T follicular helper cell (primary cell): ENCODE data around the gene SERINC2.

ENCODE experiments used
- DNase-seq: peaks from one replicate; pipeline ENCODE4 v3.0.0-alpha.2; 2020; ENCODE audit warnings: low read depth
- total RNA-seq, 2 experiments: gene quantifications; one replicate each; lab custom pipeline; 2026; lab: John Stamatoyannopoulos, UW

The SERINC2 gene
- total RNA-seq = 0.30 to 0.35 reads per million in 2 experiments

DNA sequence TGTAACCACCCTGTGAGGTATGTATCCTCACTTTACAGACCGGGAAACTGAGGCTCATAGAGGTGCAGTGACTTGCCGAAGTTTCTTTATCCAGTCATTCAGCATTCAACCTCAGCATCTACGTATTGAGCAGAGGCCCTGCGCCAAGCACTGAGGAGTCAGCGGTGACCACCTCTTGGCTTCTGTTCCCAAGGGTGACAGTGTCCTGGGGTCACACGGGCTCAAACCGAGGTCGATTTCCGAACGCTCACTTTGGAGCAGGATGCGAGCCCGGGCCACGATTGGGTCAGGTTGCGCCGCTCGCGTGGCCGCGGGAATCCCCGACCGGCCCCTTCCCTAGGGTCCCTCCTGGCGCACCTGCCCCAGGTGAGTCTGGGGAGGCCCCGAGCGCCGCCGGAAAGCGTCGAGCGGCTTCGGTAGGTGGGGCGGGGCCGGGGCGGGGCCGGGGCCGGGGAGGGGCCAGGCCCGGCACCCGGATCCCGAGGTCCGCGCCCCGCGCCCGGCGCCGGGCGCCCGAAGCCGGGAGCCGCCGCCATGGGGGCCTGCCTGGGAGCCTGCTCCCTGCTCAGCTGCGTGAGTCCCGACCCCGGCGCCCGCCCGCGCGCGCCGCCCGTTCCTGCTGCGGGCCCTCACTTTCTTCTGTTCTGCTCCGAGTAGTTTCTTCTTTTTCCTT lies at the start of gene SERINC2:
Gene SERINC2, plus strand, starts transcription at position 482 of the 673 bp plus-strand sequence. Its CDS starts 53 bp downstream, at position 535.
- no peak for DNase-seq

DNA sequence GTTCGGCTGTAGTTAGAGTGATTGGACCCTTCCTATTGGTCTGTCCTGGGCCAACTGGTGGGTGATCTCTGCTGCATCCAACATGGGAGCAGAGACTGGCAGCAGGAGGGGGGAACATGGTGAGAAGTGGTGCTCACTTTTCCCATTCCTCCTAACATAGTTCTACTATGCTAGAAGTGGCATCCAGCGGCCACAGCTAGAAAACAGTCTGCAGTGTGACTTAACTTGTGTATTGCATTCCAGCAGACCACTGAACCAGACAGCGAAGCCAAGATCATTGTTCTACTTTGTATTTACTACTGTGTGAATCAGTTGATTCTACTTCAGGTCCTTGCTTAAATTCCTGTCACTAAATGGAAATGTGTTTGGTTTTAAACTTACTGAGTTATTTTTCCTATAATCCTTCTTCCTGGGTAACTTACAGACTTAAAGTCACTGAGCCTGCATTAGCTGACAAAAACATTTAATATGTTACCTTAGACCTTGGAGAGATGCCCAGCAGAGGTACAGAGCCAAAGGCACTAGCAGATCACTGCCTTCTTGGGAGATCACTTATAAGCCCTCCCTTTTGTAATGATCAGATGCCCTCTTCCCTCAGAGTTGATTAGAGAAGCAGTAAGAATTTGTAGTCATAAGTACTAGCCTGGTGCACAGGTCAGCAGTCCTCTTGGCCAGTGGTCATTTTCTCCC lies 48.3 kb upstream of the SERINC2 start:
- DNase-seq = no peak

DNA sequence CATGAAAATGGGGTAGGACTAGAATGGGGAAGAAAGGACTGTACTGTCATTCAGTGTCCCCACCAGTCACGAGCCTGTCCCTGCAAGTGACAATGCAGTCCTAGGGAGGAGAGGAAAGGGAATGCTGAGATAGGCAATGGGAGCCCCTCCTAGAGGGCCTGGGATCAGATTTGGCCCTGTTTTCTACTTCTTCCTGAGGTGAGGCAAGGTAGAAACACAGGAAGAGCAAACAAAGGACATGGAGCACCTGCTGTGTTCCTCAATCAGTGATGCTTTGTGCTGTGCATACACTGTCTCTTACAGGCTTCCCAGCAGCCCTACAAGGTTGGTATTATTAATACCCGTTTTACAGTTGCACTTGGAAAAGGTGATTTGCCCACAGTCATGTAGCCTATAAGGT lies 46.2 kb upstream of the SERINC2 start:
- no peak for DNase-seq

DNA sequence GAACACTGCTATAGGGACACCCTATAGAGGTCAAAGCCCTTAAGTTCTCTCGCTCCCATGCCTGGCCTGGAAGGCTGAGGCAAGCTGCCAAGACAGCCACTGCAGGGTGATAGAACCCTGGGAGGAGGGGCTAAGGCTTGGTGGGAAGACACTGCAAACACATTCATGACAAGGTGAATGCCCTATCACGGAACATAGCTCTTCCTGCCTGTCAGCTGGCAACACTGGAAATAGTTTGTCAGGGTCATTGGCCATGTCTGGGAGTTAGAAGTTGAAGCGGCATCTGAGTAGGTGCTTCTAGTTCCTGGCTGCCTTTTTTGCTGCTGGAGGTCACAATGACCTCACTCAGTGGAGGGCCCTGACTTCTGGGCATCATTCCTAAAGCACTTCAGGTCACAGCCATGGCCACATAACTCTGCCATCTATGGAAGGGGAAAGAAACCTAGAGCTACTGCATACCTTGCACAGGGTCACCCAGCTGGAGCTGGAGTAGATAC lies 44.4 kb upstream of the SERINC2 start:
- no peak for DNase-seq

DNA sequence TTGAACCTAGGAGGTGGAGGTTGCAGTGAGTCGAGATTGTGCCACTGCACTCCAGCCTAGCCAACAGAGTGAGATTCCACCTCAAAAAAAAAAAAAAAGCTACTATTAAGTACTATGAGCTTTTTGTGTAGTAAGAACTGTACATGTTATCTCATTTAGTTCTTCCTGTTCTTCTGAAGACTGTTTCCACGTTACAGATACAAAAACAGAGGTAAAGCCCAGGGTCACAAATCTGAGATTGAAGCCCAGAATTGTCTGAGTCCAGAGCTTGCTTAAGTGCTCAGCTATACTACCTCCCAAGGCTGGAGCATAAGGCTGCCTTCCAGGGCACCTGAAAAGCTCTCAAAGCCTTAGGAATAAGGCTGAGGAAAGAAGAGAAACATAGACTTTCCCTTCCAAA lies 43.0 kb upstream of the SERINC2 start:
- no peak for DNase-seq

DNA sequence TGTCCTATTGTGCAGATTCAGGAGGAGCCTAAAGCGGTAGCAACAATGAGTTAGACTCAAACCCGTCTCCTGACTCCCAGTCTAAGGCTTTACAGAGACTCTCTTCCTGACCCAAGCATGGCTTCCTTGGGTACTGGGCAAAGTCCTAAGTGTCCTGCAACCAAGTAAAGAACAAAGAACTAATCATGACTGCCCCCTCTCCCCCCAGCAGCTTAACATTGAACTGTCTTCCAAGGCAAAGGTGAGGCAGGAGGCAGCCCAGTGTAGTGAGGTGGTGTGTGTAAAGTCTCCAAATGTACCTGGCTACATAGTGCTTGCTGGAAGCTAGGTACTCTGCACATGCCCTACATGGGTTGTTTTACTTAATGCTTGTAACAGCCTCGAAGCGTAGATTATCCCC lies 42.4 kb upstream of the SERINC2 start:
- DNase-seq = no peak

DNA sequence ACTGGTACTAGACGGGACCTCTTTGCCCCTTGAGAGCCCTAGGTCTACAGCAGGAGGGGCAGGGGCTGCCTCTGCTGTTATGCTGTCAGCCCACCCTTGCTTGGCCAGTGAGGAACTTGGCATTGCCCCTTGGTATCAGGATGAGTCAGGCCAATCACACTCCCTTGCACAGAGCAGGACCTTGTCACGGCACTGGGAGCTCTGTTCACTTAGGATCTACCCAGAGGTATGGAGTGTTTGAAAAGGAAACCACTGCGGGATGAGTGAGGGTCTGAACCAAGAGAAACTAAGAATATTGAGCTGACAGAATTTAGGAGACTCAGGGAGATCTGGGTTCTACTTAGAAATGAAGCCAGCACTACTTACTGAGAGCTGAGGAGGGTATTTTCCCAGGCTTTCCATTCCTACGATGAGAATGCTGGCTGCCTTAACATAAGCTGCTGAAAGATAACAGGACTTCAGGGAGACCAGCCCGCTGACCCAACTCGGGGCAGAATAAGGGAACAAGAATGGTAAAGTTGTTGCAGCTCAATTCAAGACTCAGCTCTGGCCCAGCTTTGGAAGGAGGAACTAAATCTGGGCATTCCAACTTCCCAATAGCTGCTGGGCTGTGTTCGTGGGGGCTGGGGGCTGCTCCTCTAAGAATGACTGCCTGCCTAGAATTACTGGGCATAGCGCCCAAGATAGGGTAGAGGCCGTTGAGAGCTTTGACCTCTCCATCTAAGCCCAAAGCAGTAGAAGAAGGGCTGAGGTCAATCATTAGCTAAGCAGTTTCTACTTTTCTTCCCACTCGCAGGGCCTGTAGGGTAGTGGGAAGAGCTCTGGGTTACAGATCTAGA lies 41.7 kb upstream of the SERINC2 start:
- DNase-seq = no peak

DNA sequence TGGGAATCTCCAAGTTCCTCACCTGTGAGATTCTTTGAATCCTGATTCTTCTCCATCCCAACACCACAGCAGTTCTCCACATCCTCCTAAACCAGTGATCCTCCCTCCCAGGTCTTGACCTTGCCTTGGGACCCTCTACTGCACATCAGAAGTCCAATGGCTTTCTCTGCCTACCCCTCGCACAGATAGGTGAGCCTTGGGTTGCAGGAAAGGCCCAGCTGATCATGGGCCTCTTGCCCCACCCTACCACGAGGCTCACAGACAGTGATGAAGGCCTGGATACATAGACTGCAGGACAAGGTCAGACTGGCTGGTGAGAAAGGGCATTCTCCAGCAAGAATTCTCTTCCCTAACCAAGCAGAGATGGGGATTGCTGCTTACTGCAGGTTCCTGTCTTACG lies 41.0 kb upstream of the SERINC2 start:
- DNase-seq = no peak

DNA sequence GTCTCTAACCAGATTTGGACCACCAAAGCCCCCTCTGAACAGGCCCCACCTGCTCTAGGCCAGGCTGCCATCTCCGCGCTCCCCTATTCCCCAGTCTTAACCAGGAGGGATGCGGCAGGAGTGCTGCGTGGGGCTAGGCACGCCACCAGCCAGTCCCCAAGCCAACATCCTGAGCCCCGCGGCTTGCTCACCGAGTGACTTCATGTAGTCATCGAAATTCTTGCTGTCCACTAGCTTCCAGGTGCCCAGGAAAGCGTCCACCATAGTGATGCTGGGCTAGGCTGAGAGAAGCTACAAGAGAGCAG lies 40.3 kb upstream of the SERINC2 start:
- DNase-seq = no peak

DNA sequence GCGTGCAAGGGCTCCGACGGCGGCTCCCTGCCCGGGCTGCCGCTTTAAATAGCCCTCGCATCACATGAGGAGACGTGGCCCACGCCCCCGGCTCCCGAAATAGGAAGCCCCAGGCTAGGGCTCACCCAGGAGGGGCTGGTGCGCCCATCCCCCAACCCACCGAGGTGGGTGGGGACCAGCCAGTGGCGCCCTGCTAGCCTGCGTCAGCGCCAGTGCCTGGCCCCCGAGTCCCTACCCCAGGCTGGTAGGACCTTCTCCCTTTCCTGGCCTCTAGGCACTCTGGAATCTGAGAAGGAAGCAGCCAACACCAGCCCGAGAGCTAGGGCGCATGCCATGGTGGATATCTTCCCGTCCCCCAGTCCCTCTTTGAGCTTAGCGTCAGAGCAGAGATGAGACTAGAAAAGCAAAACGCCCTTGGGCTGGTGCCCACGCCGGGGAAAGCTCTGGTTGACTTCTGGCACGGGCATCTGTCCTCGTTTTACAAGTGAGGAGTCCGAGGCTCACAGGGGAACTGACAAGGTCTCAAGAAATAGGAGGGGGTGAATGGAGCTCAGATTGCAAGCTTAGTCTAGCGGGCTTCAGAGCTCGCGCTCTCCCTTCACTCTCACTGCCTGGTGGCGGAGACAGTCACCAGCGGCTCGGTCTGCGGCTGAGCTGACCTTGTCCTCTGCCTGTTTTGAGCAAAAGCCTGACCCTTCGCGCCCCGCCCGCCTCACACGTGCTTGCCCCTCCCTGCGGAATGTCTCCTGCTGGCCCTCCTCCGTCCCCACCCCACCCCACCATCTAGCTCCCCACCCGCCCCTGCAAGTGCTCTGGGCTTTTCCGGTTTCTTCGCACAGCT lies 39.7 kb upstream of the SERINC2 start, which contains the start of gene FABP3:
Gene FABP3, minus strand, starts transcription at position 21 of the 841 bp plus-strand sequence. CDS start 62 bp downstream, outside the sequence.
- DNase-seq = no peak

DNA sequence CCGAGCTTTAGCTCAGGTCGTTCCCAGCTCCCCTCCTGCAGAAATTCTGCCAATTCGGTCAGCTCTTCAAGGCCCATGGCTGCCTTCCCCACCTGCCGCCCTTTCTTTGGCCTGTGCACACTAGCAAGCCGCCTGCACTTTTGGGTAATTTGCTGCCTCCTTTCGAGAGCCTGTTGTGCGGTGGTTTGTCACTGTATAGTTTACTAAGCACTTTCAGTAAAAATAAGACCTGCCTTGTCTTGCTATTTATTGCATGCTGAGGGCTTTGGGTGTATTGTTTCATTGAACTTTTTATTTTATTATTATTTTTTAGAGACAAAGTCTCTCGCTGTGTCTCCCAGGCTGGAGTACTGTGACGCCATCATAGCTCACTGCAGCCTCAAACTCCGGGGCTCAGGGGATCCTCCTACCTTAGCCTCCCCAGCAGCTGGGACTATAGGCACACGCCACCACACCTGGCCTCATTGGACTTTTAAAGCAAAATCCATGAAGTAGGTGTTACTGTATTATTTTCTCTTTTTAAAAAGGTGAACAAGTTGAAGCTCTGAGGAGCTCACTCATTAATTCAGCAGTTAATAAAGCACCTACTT lies 39.0 kb upstream of the SERINC2 start:
- DNase-seq = no peak

DNA sequence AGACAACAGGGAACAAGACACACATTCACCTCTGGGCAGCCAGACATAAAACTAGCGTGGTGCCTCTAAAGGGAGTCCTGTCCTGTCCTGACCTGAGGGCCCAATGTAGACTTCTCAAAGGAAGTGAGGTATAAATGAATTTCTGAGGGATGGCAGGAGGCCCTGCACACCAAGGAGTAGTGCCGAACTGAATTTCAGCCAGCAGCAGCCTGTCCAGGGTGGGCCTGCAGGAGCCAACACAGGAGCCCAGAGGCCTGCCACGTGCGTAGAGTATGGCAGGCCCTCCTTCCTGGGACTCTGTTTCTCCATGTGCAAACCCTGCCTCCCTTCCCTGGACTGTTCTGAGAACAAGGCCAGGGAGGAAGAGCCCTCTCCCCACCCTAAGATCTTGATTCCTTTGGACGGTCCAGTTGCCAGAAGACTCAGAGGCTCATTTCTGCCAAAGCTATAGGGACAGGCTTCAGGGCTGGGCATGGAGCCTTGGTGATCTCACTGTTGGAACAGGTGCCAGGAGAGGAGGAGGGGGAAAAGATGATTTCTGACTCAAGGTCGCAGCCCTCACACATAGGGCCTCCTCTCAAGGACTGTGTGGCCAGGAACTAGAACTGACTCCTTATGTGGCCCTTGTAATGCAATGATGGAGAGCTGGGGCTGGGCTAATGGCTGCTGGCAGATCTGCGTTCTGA lies 38.4 kb upstream of the SERINC2 start:
- no peak for DNase-seq

DNA sequence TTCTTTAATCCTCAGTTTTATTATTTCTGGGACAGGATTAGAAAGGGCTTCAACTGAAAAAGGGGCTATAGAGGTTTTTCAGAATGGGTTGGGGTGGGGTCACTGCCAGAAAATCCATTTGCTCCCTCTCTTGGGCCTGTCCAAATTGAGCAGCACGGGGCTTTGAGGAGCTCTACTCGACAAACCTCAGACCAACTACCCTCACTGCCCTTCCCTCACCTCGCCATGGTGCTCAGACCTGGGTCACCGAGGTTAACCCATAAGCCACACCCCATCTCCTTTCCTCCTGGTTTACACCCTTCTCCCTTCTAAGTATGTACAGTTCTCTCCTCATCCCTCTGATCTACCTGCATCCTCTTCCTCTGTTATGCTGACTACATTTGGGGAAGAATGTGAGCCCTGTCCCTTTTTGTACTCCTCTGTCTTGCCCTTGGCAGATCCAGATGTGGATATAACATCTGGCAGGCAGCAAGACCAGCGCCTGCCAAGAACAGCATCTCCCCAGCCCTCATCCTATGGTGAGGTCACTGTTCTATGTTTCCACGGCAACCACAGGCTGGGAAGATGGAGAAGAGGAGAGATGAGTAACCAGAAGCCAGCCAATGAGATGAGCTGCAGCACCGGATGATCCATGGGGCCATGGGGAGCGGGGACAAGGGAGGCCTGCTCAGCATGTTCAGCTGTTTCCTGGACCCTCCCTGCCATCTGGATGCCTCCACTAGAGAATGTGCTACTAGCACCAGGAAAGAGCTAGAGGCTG lies 36.5 kb upstream of the SERINC2 start:
- DNase-seq = no peak

DNA sequence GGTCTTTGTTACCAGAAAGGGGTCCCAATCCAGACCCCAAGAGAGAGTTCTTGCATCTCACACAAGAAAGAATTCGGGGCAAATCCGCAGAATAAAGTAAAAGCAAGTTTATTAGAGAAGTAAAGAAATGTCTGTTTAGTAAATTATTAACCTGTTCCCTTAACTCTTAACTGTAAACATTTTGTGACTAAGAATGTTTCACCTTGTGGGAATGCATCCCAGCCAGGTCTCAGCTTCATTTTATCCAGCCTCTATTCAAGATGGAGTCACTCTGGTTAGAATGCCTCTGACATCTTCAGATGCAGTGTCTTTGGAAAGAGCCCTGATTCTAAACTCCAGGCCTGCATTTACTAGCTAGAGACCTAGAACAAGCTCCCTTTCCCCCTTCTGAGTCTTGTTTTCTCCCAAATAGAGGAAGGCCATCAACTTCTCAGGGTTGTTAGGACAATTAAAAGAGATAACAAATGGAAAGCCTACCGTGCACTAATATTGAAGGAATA lies 35.6 kb upstream of the SERINC2 start:
- no peak for DNase-seq

DNA sequence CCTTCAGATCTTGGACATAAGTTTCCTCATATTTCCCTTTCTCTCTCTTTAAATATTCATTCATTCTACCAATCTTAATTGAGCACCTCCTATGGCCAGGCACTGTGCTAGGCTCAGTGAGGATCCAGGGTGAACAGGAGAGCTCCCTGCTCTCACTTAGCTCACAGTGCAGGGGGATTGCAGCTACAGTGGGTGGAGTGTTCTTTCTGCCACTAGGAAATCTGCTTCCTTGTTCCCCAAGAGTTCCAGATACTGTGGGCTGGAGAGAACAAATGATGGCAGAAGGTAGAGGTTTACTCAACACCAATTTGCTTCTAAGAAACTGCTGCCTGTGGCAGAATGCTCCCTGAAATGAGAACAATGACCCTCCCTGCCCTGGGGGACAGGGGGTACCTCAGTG lies 35.0 kb upstream of the SERINC2 start:
- DNase-seq = no peak

DNA sequence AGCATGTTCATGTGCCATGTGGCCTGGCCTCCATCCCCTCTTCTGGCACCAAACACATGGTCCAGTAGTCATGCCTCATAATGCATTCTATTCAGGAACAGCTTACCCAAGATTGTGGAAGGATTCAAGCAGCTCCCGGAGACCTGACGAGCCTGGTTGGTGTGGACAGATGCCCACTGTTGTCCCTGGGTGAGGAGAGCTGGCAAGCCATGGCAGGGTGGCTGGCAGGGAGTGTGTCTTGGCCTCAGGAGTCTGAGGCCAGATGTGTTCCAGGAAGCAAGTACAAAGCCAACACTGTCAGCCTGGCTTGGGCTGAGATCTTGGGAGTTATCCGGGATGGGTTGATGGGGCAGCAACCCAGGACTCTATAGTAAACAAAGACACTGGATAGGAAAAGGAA lies 32.8 kb upstream of the SERINC2 start:
- no peak for DNase-seq

DNA sequence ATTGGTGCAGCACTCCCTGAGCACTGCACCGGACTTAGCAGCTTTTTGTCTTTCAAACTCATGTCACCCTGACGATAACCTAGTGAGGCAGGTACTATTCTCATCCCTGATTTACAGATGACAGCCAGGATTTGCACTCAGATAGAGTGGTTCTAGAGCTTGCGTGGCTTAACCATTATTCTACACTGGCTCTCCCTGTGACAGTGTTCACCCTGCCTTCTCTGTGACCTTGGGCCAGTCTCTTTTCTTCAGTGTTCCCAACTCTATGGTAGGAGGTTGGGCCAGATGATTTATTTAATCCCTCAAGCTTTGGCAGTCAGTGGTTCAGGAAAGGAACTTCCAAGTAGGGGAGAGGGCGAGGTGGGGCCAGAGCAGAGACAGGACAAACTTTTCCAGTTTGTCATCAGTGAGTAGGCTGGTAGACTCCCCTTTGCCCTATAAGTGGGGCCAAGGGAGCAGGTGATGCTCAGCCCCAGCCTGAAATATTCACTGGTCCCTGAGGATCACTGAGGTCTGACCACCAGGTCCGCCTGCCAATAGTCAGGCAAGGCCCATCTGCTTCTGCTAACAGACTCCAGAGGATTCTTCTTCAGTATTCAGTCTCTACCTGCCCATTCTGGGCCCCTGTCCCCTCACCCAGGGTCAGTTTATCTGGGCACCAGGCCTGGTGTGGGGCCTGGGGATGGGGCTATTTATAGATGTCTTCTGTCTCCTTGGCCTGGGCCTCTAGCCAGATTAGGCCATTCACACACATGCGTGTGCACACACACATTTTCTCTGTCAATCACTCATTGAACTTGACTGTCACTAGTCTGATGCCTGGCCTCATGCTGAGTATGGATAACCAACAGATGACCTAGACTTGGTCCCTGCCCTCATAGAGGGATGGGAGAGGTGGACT lies 31.4 kb upstream of the SERINC2 start:
- no peak for DNase-seq

DNA sequence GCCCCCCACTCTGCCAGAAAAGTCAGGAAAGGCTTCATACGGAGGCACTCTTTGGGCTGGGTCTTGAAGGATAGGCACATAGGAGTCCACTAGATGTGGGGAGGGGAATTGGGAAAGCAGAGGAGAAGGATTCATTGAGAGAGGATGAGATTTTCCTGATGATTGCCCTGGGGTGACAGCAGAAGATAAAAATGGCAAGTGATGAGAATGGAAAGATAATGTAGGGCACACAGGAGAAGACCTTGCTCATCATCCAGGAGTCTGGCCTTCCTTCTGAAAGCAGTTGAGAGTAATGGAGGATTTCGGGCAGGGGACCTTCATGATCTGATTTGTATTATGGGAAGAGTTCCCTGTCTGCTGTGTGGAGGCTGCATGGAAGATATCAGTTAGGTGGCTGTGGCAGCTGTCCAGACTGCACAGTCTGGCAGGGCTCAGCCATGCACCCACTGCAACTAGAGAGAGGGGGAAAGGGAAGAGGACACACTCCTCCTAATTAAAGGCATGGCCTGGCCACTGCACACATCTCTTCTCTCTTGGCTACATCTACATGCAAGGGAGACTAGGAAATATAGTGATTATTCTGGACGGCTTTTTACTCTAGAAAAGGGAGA lies 30.5 kb upstream of the SERINC2 start:
- DNase-seq = no peak
